DMS53 treated with DMSO at 0.1 percent for 48 hours (cell line): ENCODE data around the gene SERINC4.

Experiments
- DNase-seq: peaks from one replicate; lab custom pipeline; 2025; ENCODE audit not compliant: unreplicated experiment; lab: John Stamatoyannopoulos, UW

SERINC4 gene

GRCh38 chr15:43763819-43764446 lies 36.1 kb downstream of the SERINC4 start:
- DNase-seq, result no peak

GRCh38 chr15:43762824-43763223 lies 37.2 kb downstream of the SERINC4 start:
- DNase-seq, result no peak

GRCh38 chr15:43751885-43752284 lies 48.1 kb downstream of the SERINC4 start:
- no peak for DNase-seq

GRCh38 chr15:43749690-43750345 lies 50.2 kb downstream of the SERINC4 start:
- no peak for DNase-seq

- no peak for DNase-seq
Measured at GRCh38 chr15:43748376-43748775, 51.6 kb downstream of the SERINC4 start.

GRCh38 chr15:43746903-43747309 lies 53.1 kb downstream of the SERINC4 start:
- DNase-seq, result peak; percentile 4

- DNase-seq, result peak; percentile 47
Measured at GRCh38 chr15:43746245-43746902, 53.6 kb downstream of the SERINC4 start, which contains the start of gene PDIA3. Gene PDIA3 (plus strand): TSS chr15:43746438. CDS start chr15:43746540, 102 bp downstream.
